Mesodermal cell (in vitro differentiated cells): ENCODE results near the gene CABP4. TPM values are rescaled to one million over a fixed set of nuclear protein-coding genes. Genes with fewer than 3 reads are reported as not detected.

Experiments used
- H3K27ac ChIP-seq: 2 replicates; pipeline ENCODE4 v1.7.0; 2013; ENCODE audit warnings: mild to moderate bottlenecking, low read depth, low read length, moderate library complexity; ENCODE audit not compliant: severe bottlenecking
- H3K36me3 ChIP-seq: 2 replicates; pipeline ENCODE4 v1.7.1; 2013; ENCODE audit warnings: mild to moderate bottlenecking, low read length, moderate library complexity; ENCODE audit not compliant: control insufficient read depth, insufficient read depth
- H3K4me1 ChIP-seq: one replicate; pipeline ENCODE4 v1.7.1; 2013; ENCODE audit warnings: mild to moderate bottlenecking, low read length; ENCODE audit not compliant: insufficient read depth, control insufficient read depth, poor library complexity, severe bottlenecking
- H3K4me3 ChIP-seq: 2 replicates; pipeline ENCODE4 v1.7.0; 2013; ENCODE audit warnings: low read length, control low read depth, mild to moderate bottlenecking; ENCODE audit not compliant: insufficient read depth, poor library complexity, severe bottlenecking; ENCODE audit errors: extremely low read depth
- H3K9me3 ChIP-seq: 2 replicates; pipeline ENCODE4 v1.7.1; 2013; ENCODE audit warnings: mild to moderate bottlenecking, low read length, moderate library complexity; ENCODE audit not compliant: control insufficient read depth
- WGBS, 2 experiments: methylation state at CpG; one replicate each; pipeline ENCODE4 v1.1.5; 2013; ENCODE audit warnings: missing lambda C conversion rate in 2 of 2; ENCODE audit not compliant: insufficient coverage in 2 of 2; 5-methylcytosine and 5-hydroxymethylcytosine counted together
- polyA plus RNA-seq, 2 experiments: library from polyadenylated mRNA; stranded (reverse); fragments of 50-300 nt; gene quantifications; one replicate each; pipeline ENCODE4 v1.2.3, GENCODE V29; 2013

The CABP4 gene
- polyA plus RNA-seq (2013, experiment 1 of 2) = not detected
- polyA plus RNA-seq (2013, experiment 2 of 2) = not detected

- no peaks in the 10 kb centered on the region for H3K9me3 ChIP-seq
- 80 to 100% methylated on average over 1 to 2 of the region's 3 CpGs for WGBS, 2 experiments
- H3K27ac ChIP-seq = no peak within 1 kb of the TSS
- no peak within 1 kb of the TSS for H3K4me3 ChIP-seq
- H3K36me3 ChIP-seq = no peaks in the 10 kb centered on the region
- no peaks in the 10 kb centered on the region for H3K4me1 ChIP-seq
Measured at GRCh38 chr11:67455054-67455453, at the start of gene CABP4. TSS of gene CABP4 (plus strand) at chr11:67455354. CDS start at chr11:67455424, 70 bp downstream.

- H3K36me3 ChIP-seq = no peaks in the 10 kb centered on the region
- no peak overlapping the region for H3K4me3 ChIP-seq
- no peak overlapping the region for H3K27ac ChIP-seq
- 91 to 93% methylated on average over 6 to 8 of the region's 9 CpGs for WGBS, 2 experiments
- no peaks in the 10 kb centered on the region for H3K9me3 ChIP-seq
- peaks cover 12% of the 10 kb centered on the region for H3K4me1 ChIP-seq
Measured at GRCh38 chr11:67405688-67406339, 49.3 kb upstream of the CABP4 start.

- Histone ChIP-seq H3K27ac (no peak overlapping the region), H3K36me3 (no peaks in the 10 kb centered on the region), H3K4me1 (peaks cover 12% of the 10 kb centered on the region), H3K4me3 (no peak overlapping the region), H3K9me3 (no peaks in the 10 kb centered on the region)
- 88 to 91% methylated on average over 14 to 17 of the region's 18 CpGs for WGBS, 2 experiments
Measured at GRCh38 chr11:67406420-67406968, 48.7 kb upstream of the CABP4 start.

- H3K27ac ChIP-seq = no peak overlapping the region
- peaks cover 10% of the 10 kb centered on the region for H3K4me1 ChIP-seq
- H3K36me3 ChIP-seq = no peaks in the 10 kb centered on the region
- no peaks in the 10 kb centered on the region for H3K9me3 ChIP-seq
- WGBS, 2 experiments = 83 to 85% methylated on average over 7 to 9 of the region's 12 CpGs
- H3K4me3 ChIP-seq = no peak overlapping the region
Measured at GRCh38 chr11:67406969-67407687, 48.0 kb upstream of the CABP4 start.

GRCh38 chr11:67407688-67408163 is 47.4 kb upstream of the CABP4 start:
- H3K4me1 ChIP-seq = peaks cover 7% of the 10 kb centered on the region
- no peaks in the 10 kb centered on the region for H3K9me3 ChIP-seq
- no peaks in the 10 kb centered on the region for H3K36me3 ChIP-seq
- 88 to 89% methylated on average over 10 to 12 of the region's 12 CpGs for WGBS, 2 experiments
- no peak overlapping the region for H3K4me3 ChIP-seq
- no peak overlapping the region for H3K27ac ChIP-seq

GRCh38 chr11:67408437-67409200 is 46.5 kb upstream of the CABP4 start:
- Histone ChIP-seq H3K36me3 (no peaks in the 10 kb centered on the region), H3K27ac (no peak overlapping the region), H3K4me1 (peaks cover 8% of the 10 kb centered on the region), H3K9me3 (no peaks in the 10 kb centered on the region), H3K4me3 (no peak overlapping the region)
- WGBS, 2 experiments = 85 to 92% methylated on average over 5 to 16 of the region's 18 CpGs

GRCh38 chr11:67409261-67409666 is 45.9 kb upstream of the CABP4 start:
- Histone ChIP-seq H3K4me3 (no peak overlapping the region), H3K9me3 (no peaks in the 10 kb centered on the region), H3K27ac (no peak overlapping the region), H3K36me3 (no peaks in the 10 kb centered on the region), H3K4me1 (peaks cover 3% of the 10 kb centered on the region)
- 92 to 95% methylated on average over 20 to 24 of the region's 24 CpGs for WGBS, 2 experiments

- Histone ChIP-seq H3K4me3 (no peak overlapping the region), H3K4me1 (peaks cover 3% of the 10 kb centered on the region), H3K36me3 (no peaks in the 10 kb centered on the region), H3K9me3 (no peaks in the 10 kb centered on the region), H3K27ac (no peak overlapping the region)
- 66 to 68% methylated on average over 9 of the region's 13 CpGs for WGBS, 2 experiments
Measured at GRCh38 chr11:67409781-67410368, 45.3 kb upstream of the CABP4 start.

- H3K9me3 ChIP-seq = no peaks in the 10 kb centered on the region
- 89 to 95% methylated on average over 10 to 14 of the region's 15 CpGs for WGBS, 2 experiments
- peaks cover 3% of the 10 kb centered on the region for H3K4me1 ChIP-seq
- no peak overlapping the region for H3K27ac ChIP-seq
- H3K4me3 ChIP-seq = no peak overlapping the region
- no peaks in the 10 kb centered on the region for H3K36me3 ChIP-seq
Measured at GRCh38 chr11:67410369-67410831, 44.8 kb upstream of the CABP4 start.
